K562 (cell line): ENCODE measurements around the gene NOM1. TPM values are rescaled to one million over a fixed set of nuclear protein-coding genes. Genes with fewer than 3 reads are reported as not detected.

Experiments used
- ATF7 ChIP-seq: fragments of 450-650 bp; IDR thresholded peaks from 2 replicates; pipeline ENCODE4 v1.7.1; 2014; ENCODE audit warnings: mild to moderate bottlenecking, moderate library complexity
- BHLHE40 ChIP-seq: IDR thresholded peaks from 2 replicates; pipeline ENCODE4 v1.6.1; 2011; ENCODE audit warnings: low read length, improper control_type of control experiment
- CTBP1 ChIP-seq: fragments of 450-650 bp; IDR thresholded peaks from 2 replicates; pipeline ENCODE4 v1.6.1; 2016; ENCODE audit warnings: borderline replicate concordance
- HDAC6 ChIP-seq: IDR thresholded peaks from 2 replicates; pipeline ENCODE4 v1.6.1; 2012; ENCODE audit warnings: low read depth, mild to moderate bottlenecking, control low read depth, inconsistent platforms, low read length, moderate library complexity
- SAFB ChIP-seq: fragments of 200-400 bp; formaldehyde crosslinking; IDR thresholded peaks from 2 replicates; pipeline ENCODE4 v1.6.1; 2017; ENCODE audit warnings: low read depth, low read length, borderline replicate concordance
- SMAD1 ChIP-seq: fragments of 150-350 bp; IDR thresholded peaks from 2 replicates; pipeline ENCODE4 v1.6.1; 2014; ENCODE audit warnings: low read length, low read depth; ENCODE audit not compliant: partially characterized antibody
- STAT6 ChIP-seq: sonication (generic); formaldehyde crosslinking; IDR thresholded peaks from 2 replicates; pipeline ENCODE4 v1.8.1; 2023; ENCODE audit warnings: mild to moderate bottlenecking, missing genetic modification reagents
- TOE1 ChIP-seq, 2 experiments: fragments of 450-650 bp in 1 of 2; sonication (generic) in 1 of 2; formaldehyde crosslinking in 1 of 2; IDR thresholded peaks; 2 replicates each; pipeline versions ENCODE4 v1.7.1 to v1.8.0; 2016 to 2022; ENCODE audit warnings: borderline replicate concordance in 2 of 2, mild to moderate bottlenecking in 2 of 2, antibody characterized with exemption in 1 of 2, inconsistent platforms in 1 of 2, low read depth in 1 of 2, missing genetic modification reagents in 1 of 2, moderate library complexity in 1 of 2
- ZC3H4 ChIP-seq: sonication (generic); formaldehyde crosslinking; IDR thresholded peaks from 2 replicates; pipeline ENCODE4 v1.9.0; 2021; ENCODE audit warnings: missing genetic modification reagents, borderline replicate concordance
- ZFP1 ChIP-seq: fragments of 450-650 bp; formaldehyde crosslinking; IDR thresholded peaks from 2 replicates; pipeline ENCODE4 v1.4.0; 2020; ENCODE audit warnings: mild to moderate bottlenecking, mixed read lengths
- ZNF134 ChIP-seq: fragments of 250-450 bp; sonication (Bioruptor Pico); conservative IDR thresholded peaks from 2 replicates; pipeline ENCODE4 v1.4.0; 2020
- ZNF778 ChIP-seq: fragments of 450-650 bp; formaldehyde crosslinking; IDR thresholded peaks from 2 replicates; pipeline ENCODE4 v1.4.0; 2020; ENCODE audit warnings: mild to moderate bottlenecking, moderate library complexity
- polyA plus RNA-seq, 8 experiments: library from polyadenylated mRNA; depleted of rRNA in 4 of 8; stranded (reverse) in 5 of 8; unstranded in 3 of 8; fragments of >200 nt; fragmentation: Nextera tagmentation in 2 of 8; fragmentation: Illumina TruSeq in 1 of 8; extraction: Ambion mirVana in 2 of 8; extraction: Trizol in 1 of 8; gene quantifications; 2 replicates each; pipeline versions ENCODE4 v1.2.1 to v1.2.3, GENCODE V29; 2011 to 2014; ENCODE audit warnings: inconsistent platforms in 1 of 8, missing spikeins in 1 of 8
- total RNA-seq, 7 experiments: library from RNA; depleted of rRNA in 6 of 7; stranded (reverse); fragments of >200 nt in 6 of 7; fragmentation: Illumina TruSeq in 2 of 7; extraction: Trizol in 2 of 7; gene quantifications; 2 replicates each; pipeline versions ENCODE4 v1.2.1 to v1.2.3, GENCODE V29; 2011 to 2021; ENCODE audit warnings: low replicate concordance in 1 of 7
- TF ChIP-seq, protein P1 (sequence below): fragments of 150-350 bp; conservative IDR thresholded peaks from 2 replicates; pipeline ENCODE4 v1.6.1; 2014; ENCODE audit warnings: low read length
- TF ChIP-seq, protein P2 (sequence below): fragments of 250-450 bp; sonication (Bioruptor Pico); IDR thresholded peaks from 2 replicates; pipeline ENCODE4 v1.4.0; 2020; ENCODE audit warnings: mild to moderate bottlenecking
- TF ChIP-seq, protein P3 (sequence below): fragments of 250-450 bp; sonication (Bioruptor Pico); IDR thresholded peaks from 2 replicates; pipeline ENCODE4 v1.8.0; 2022; ENCODE audit warnings: inconsistent platforms
- TF ChIP-seq, protein P4 (sequence below): IDR thresholded peaks from 2 replicates; pipeline ENCODE4 v1.6.1; 2011; ENCODE audit not compliant: insufficient read length; ENCODE audit errors: extremely low read depth

NOM1 gene
- total and polyA plus RNA-seq, 9 of the 15 experiments (the other 6 are each of a cell fraction or from before 2014, with no cell fraction given): 6.8 to 47.3 (median 37.4) TPM

DNA sequence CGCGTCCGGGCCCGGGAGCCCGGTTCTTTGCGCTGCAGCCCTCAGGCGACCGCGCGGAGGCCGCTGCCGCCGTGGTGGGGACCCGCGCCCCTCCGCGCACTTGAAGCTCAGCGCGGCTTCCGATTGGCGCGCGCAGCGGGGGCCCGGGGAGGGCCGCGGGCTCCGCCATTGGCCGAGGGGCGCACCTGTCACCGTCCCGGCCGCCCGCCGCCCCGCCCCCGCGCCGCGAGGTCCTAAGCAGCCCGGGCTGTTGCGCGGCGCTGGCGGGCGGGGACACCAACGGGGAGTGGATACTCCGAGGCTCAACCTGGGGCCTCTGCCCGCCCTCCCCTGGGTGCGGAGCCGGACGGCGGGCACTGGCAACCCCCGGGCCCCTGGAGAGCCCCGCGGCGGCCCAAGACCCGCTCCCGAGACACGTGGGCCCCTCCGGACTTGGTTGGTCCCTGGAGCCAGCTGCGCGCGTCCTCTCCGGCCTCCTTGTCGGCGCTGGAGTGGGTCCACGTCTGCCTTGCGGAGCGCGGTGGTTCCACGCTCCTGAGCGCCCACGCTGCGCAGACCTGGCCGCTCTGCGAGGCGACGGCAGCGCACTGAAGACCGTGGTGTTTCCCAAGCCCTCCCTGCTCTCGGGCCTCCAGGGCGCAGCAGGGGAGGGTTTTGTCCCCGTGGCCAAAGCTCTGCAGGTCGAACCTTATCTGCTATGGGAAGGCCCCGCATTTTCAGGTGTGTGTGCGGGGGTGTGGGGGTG, 61.2 kb downstream of the NOM1 start, which contains the start of gene MNX1 (continued):
- TF ChIP-seq, protein P1, sequence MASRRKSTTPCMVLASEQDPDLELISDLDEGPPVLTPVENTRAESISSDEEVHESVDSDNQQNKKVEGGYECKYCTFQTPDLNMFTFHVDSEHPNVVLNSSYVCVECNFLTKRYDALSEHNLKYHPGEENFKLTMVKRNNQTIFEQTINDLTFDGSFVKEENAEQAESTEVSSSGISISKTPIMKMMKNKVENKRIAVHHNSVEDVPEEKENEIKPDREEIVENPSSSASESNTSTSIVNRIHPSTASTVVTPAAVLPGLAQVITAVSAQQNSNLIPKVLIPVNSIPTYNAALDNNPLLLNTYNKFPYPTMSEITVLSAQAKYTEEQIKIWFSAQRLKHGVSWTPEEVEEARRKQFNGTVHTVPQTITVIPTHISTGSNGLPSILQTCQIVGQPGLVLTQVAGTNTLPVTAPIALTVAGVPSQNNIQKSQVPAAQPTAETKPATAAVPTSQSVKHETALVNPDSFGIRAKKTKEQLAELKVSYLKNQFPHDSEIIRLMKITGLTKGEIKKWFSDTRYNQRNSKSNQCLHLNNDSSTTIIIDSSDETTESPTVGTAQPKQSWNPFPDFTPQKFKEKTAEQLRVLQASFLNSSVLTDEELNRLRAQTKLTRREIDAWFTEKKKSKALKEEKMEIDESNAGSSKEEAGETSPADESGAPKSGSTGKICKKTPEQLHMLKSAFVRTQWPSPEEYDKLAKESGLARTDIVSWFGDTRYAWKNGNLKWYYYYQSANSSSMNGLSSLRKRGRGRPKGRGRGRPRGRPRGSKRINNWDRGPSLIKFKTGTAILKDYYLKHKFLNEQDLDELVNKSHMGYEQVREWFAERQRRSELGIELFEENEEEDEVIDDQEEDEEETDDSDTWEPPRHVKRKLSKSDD: 0 out of 2 replicates have a peak, but pooled peaks have one; percentile 45
- TF ChIP-seq, protein P2, sequence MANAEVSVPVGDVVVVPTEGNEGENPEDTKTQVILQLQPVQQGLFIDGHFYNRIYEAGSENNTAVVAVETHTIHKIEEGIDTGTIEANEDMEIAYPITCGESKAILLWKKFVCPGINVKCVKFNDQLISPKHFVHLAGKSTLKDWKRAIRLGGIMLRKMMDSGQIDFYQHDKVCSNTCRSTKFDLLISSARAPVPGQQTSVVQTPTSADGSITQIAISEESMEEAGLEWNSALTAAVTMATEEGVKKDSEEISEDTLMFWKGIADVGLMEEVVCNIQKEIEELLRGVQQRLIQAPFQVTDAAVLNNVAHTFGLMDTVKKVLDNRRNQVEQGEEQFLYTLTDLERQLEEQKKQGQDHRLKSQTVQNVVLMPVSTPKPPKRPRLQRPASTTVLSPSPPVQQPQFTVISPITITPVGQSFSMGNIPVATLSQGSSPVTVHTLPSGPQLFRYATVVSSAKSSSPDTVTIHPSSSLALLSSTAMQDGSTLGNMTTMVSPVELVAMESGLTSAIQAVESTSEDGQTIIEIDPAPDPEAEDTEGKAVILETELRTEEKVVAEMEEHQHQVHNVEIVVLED (CRISPR knock-in tag): peak; percentile 78
- TF ChIP-seq, protein P3, sequence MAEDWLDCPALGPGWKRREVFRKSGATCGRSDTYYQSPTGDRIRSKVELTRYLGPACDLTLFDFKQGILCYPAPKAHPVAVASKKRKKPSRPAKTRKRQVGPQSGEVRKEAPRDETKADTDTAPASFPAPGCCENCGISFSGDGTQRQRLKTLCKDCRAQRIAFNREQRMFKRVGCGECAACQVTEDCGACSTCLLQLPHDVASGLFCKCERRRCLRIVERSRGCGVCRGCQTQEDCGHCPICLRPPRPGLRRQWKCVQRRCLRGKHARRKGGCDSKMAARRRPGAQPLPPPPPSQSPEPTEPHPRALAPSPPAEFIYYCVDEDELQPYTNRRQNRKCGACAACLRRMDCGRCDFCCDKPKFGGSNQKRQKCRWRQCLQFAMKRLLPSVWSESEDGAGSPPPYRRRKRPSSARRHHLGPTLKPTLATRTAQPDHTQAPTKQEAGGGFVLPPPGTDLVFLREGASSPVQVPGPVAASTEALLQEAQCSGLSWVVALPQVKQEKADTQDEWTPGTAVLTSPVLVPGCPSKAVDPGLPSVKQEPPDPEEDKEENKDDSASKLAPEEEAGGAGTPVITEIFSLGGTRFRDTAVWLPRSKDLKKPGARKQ (CRISPR knock-in tag): no peak
- TF ChIP-seq ZFP1 (CRISPR knock-in tag) (no peak), STAT6 (CRISPR knock-in tag) (no peak), SAFB (peak; percentile 75; the same call in 1 of the 2 replicates), CTBP1 (peak; percentile 91), BHLHE40 (no peak), ZC3H4 (CRISPR knock-in tag) (no peak), HDAC6 (peak; percentile 36; the same call in 1 of the 2 replicates), TOE1 (IDR thresholded peaks at IDR 0.05; ENCODE audit: borderline replicate concordance) (peak; percentile 82; the same call in 1 of the 2 replicates), TOE1 (CRISPR knock-in tag; IDR thresholded peaks at IDR 0.05; ENCODE audit: borderline replicate concordance, low read depth) (no peak), SMAD1 (peak; percentile 2), ZNF778 (CRISPR knock-in tag) (no peak), ATF7 (peak; percentile 77), ZNF134 (CRISPR knock-in tag) (no peak)
- TF ChIP-seq, protein P4, sequence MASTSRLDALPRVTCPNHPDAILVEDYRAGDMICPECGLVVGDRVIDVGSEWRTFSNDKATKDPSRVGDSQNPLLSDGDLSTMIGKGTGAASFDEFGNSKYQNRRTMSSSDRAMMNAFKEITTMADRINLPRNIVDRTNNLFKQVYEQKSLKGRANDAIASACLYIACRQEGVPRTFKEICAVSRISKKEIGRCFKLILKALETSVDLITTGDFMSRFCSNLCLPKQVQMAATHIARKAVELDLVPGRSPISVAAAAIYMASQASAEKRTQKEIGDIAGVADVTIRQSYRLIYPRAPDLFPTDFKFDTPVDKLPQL: no peak
